ENCODE measurements around the gene PEX16.
A peak's percentile ranks its signal among the peaks of the same experiment; 100 is the strongest.
"Not testable (repeated sequence)": the region's sequence is repeated elsewhere in the genome, so short reads cannot be mapped to it uniquely, and the experiment has no call there.

Gene PEX16

GRCh38 chr11:45915446-45915845, 2.2 kb downstream of the PEX16 start:
- Mint-ChIP-seq H3K4me1 (ENCODE audit: low read depth) (peaks cover 39% of the 10 kb centered on the region), H3K4me3 (no peak overlapping the region), H3K27me3 (no peaks in the 10 kb centered on the region), H3K36me3 (ENCODE audit: low read depth) (peaks cover 11% of the 10 kb centered on the region), H3K9me3 (no peaks in the 10 kb centered on the region), H3K27ac (peak overlapping the region; percentile 69)

GRCh38 chr11:45913942-45914635, 3.6 kb downstream of the PEX16 start:
- peaks cover 29% of the 10 kb centered on the region for H3K4me1 Mint-ChIP-seq (ENCODE audit: low read depth)

GRCh38 chr11:45913514-45913913, 4.2 kb downstream of the PEX16 start:
- H3K36me3 Mint-ChIP-seq (ENCODE audit: low read depth): peaks cover 11% of the 10 kb centered on the region
- H3K27ac Mint-ChIP-seq: no peak overlapping the region
- H3K9me3 Mint-ChIP-seq: no peaks in the 10 kb centered on the region
- no peak overlapping the region for H3K4me3 Mint-ChIP-seq
- H3K4me1 Mint-ChIP-seq (ENCODE audit: low read depth): peaks cover 23% of the 10 kb centered on the region
- H3K27me3 Mint-ChIP-seq: no peaks in the 10 kb centered on the region

More at GRCh38 chr11:45913942-45914635, 3.6 kb downstream of the PEX16 start:
- Mint-ChIP-seq H3K27ac (no peak overlapping the region), H3K9me3 (no peaks in the 10 kb centered on the region), H3K4me3 (no peak overlapping the region), H3K36me3 (ENCODE audit: low read depth) (peaks cover 11% of the 10 kb centered on the region), H3K27me3 (no peaks in the 10 kb centered on the region)

GRCh38 chr11:45910623-45911022, 7.1 kb downstream of the PEX16 start:
- H3K9me3 Mint-ChIP-seq: no peaks in the 10 kb centered on the region
- peaks cover 9% of the 10 kb centered on the region for H3K4me1 Mint-ChIP-seq (ENCODE audit: low read depth)
- H3K4me3 Mint-ChIP-seq: no peak overlapping the region
- peaks cover 5% of the 10 kb centered on the region for H3K36me3 Mint-ChIP-seq (ENCODE audit: low read depth)
- no peak overlapping the region for H3K27ac Mint-ChIP-seq
- no peaks in the 10 kb centered on the region for H3K27me3 Mint-ChIP-seq

- Mint-ChIP-seq H3K27me3 (no peaks in the 10 kb centered on the region), H3K4me3 (no peak overlapping the region), H3K4me1 (ENCODE audit: low read depth) (peaks cover 7% of the 10 kb centered on the region), H3K36me3 (ENCODE audit: low read depth) (peaks cover 5% of the 10 kb centered on the region), H3K9me3 (no peaks in the 10 kb centered on the region), H3K27ac (no peak overlapping the region)
Observed at GRCh38 chr11:45909594-45910475, 7.8 kb downstream of the PEX16 start.

- Mint-ChIP-seq H3K36me3 (ENCODE audit: low read depth) (peaks cover 5% of the 10 kb centered on the region), H3K4me3 (no peak overlapping the region), H3K9me3 (no peaks in the 10 kb centered on the region), H3K27me3 (no peaks in the 10 kb centered on the region), H3K4me1 (ENCODE audit: low read depth) (peaks cover 7% of the 10 kb centered on the region), H3K27ac (no peak overlapping the region)
Observed at GRCh38 chr11:45907911-45908370, 9.7 kb downstream of the PEX16 start.

- Mint-ChIP-seq H3K9me3 (no peaks in the 10 kb centered on the region), H3K4me1 (ENCODE audit: low read depth) (peaks cover 7% of the 10 kb centered on the region), H3K36me3 (ENCODE audit: low read depth) (peaks cover 5% of the 10 kb centered on the region), H3K27me3 (no peaks in the 10 kb centered on the region), H3K4me3 (no peak within 1 kb of the TSS), H3K27ac (no peak within 1 kb of the TSS)
Observed at GRCh38 chr11:45906965-45907611, 10.6 kb downstream of the PEX16 start, which contains the start of gene FREY1. Gene FREY1 (minus strand): TSS chr11:45907271. CDS start chr11:45907245, 26 bp downstream.

- Mint-ChIP-seq H3K36me3 (ENCODE audit: low read depth) (peaks cover 1% of the 10 kb centered on the region), H3K4me1 (ENCODE audit: low read depth) (peaks cover 7% of the 10 kb centered on the region), H3K27ac (no peak overlapping the region), H3K27me3 (no peaks in the 10 kb centered on the region), H3K9me3 (no peaks in the 10 kb centered on the region), H3K4me3 (no peak overlapping the region)
Observed at GRCh38 chr11:45906096-45906682, 11.5 kb downstream of the PEX16 start.

GRCh38 chr11:45905576-45905975, 12.1 kb downstream of the PEX16 start:
- H3K27ac Mint-ChIP-seq; H3K36me3 Mint-ChIP-seq (ENCODE audit: low read depth); H3K9me3 Mint-ChIP-seq; H3K27me3 Mint-ChIP-seq; H3K4me1 Mint-ChIP-seq (ENCODE audit: low read depth); H3K4me3 Mint-ChIP-seq: not testable (repeated sequence)

GRCh38 chr11:45905095-45905494, 12.6 kb downstream of the PEX16 start:
- Mint-ChIP-seq H3K27me3 (peaks cover 5% of the 10 kb centered on the region), H3K4me1 (ENCODE audit: low read depth) (peaks cover 7% of the 10 kb centered on the region), H3K27ac (no peak overlapping the region), H3K4me3 (no peak overlapping the region), H3K9me3 (no peaks in the 10 kb centered on the region), H3K36me3 (ENCODE audit: low read depth) (no peaks in the 10 kb centered on the region)

- no peaks in the 10 kb centered on the region for H3K9me3 Mint-ChIP-seq
- no peak overlapping the region for H3K4me3 Mint-ChIP-seq
- peaks cover 5% of the 10 kb centered on the region for H3K27me3 Mint-ChIP-seq
- no peaks in the 10 kb centered on the region for H3K36me3 Mint-ChIP-seq (ENCODE audit: low read depth)
- H3K27ac Mint-ChIP-seq: no peak overlapping the region
- peaks cover 7% of the 10 kb centered on the region for H3K4me1 Mint-ChIP-seq (ENCODE audit: low read depth)
Observed at GRCh38 chr11:45904309-45904915, 13.3 kb downstream of the PEX16 start.

GRCh38 chr11:45902452-45903380, 15.0 kb downstream of the PEX16 start:
- Mint-ChIP-seq H3K4me3 (no peak overlapping the region), H3K4me1 (ENCODE audit: low read depth) (peaks cover 7% of the 10 kb centered on the region), H3K27me3 (peaks cover 10% of the 10 kb centered on the region), H3K9me3 (no peaks in the 10 kb centered on the region), H3K27ac (no peak overlapping the region), H3K36me3 (ENCODE audit: low read depth) (no peaks in the 10 kb centered on the region)

GRCh38 chr11:45901626-45902025, 16.1 kb downstream of the PEX16 start:
- peaks cover 4% of the 10 kb centered on the region for H3K4me1 Mint-ChIP-seq (ENCODE audit: low read depth)
- no peak overlapping the region for H3K4me3 Mint-ChIP-seq
- H3K36me3 Mint-ChIP-seq (ENCODE audit: low read depth): no peaks in the 10 kb centered on the region
- peaks cover 10% of the 10 kb centered on the region for H3K27me3 Mint-ChIP-seq
- H3K9me3 Mint-ChIP-seq: no peaks in the 10 kb centered on the region
- no peak overlapping the region for H3K27ac Mint-ChIP-seq
